HFFc6 (cell line): ENCODE data around the gene MAP1LC3B2. TPM values are rescaled to one million over a fixed set of nuclear protein-coding genes. Genes with fewer than 3 reads are reported as not detected.

Experiments
- DNase-seq: peaks from one replicate; pipeline ENCODE4 v3.0.0-alpha.2; 2018
- H3K27ac Mint-ChIP-seq: 2 replicates; pipeline ENCODE4 v1.8.0; 2020; ENCODE audit warnings: mild to moderate bottlenecking, mixed read lengths
- H3K27me3 Mint-ChIP-seq: 2 replicates; pipeline ENCODE4 v1.8.0; 2021; ENCODE audit warnings: mild to moderate bottlenecking, moderate library complexity, mixed read lengths; ENCODE audit not compliant: insufficient read depth
- H3K36me3 Mint-ChIP-seq: 2 replicates; pipeline ENCODE4 v1.8.0; 2021; ENCODE audit warnings: low read depth, mixed read lengths
- H3K4me1 Mint-ChIP-seq: 2 replicates; pipeline ENCODE4 v1.8.0; 2020; ENCODE audit warnings: low read depth, mixed read lengths
- H3K4me3 Mint-ChIP-seq: 2 replicates; pipeline ENCODE4 v1.8.0; 2020; ENCODE audit warnings: mild to moderate bottlenecking, moderate library complexity, mixed read lengths
- H3K9me3 Mint-ChIP-seq: 2 replicates; pipeline ENCODE4 v1.8.0; 2020; ENCODE audit warnings: mild to moderate bottlenecking, mixed read lengths
- CTCF ChIP-seq: fragments of 200-600 bp; sonication (generic); IDR thresholded peaks from 2 replicates; pipeline ENCODE4 v1.5.0; 2021; ENCODE audit warnings: antibody characterized with exemption, mild to moderate bottlenecking
- total RNA-seq, 6 experiments: library from RNA; stranded (reverse); fragmentation: NEBNext Ultra II Directional; extraction: Animal tissue kit (Norgen Biotek cat#: 25700); gene quantifications; 2 replicates in 1 of 6; 3 replicates in 5 of 6; pipeline ENCODE4 v1.2.3, GENCODE V29; 2021

MAP1LC3B2 gene
- total RNA-seq, 6 experiments from 2014 or later: 1.7 to 3.7 (median 2.9) TPM

- peaks cover 2% of the 10 kb centered on the region for H3K27me3 Mint-ChIP-seq
- no peak for TF ChIP-seq CTCF
- H3K9me3 Mint-ChIP-seq: no peaks in the 10 kb centered on the region
- peaks cover 46% of the 10 kb centered on the region for H3K4me1 Mint-ChIP-seq
- no peaks in the 10 kb centered on the region for H3K36me3 Mint-ChIP-seq
- H3K4me3 Mint-ChIP-seq: peak overlapping the region; percentile 16; the same call in 1 of the 2 replicates
- peak; percentile 32 for DNase-seq
- peak overlapping the region; percentile 96 for H3K27ac Mint-ChIP-seq
Measured at GRCh38 chr12:116597886-116598285, 38.7 kb downstream of the MAP1LC3B2 start.

- Mint-ChIP-seq H3K9me3 (no peaks in the 10 kb centered on the region), H3K36me3 (no peaks in the 10 kb centered on the region), H3K4me3 (peak overlapping the region; percentile 85), H3K4me1 (peaks cover 46% of the 10 kb centered on the region), H3K27me3 (peaks cover 2% of the 10 kb centered on the region), H3K27ac (peak overlapping the region; percentile 96)
- no peak for DNase-seq
- TF ChIP-seq CTCF: no peak
Measured at GRCh38 chr12:116598311-116599284, 39.4 kb downstream of the MAP1LC3B2 start.

- H3K27ac Mint-ChIP-seq: peak overlapping the region; percentile 96
- peaks cover 2% of the 10 kb centered on the region for H3K27me3 Mint-ChIP-seq
- peaks cover 55% of the 10 kb centered on the region for H3K4me1 Mint-ChIP-seq
- TF ChIP-seq CTCF: peak; percentile 85
- no peaks in the 10 kb centered on the region for H3K36me3 Mint-ChIP-seq
- peak; percentile 66 for DNase-seq
- peak overlapping the region; percentile 85 for H3K4me3 Mint-ChIP-seq
- H3K9me3 Mint-ChIP-seq: no peaks in the 10 kb centered on the region
Measured at GRCh38 chr12:116599285-116600136, 40.3 kb downstream of the MAP1LC3B2 start.

- Mint-ChIP-seq H3K27ac (peak overlapping the region; percentile 58), H3K4me3 (no peak overlapping the region), H3K9me3 (no peaks in the 10 kb centered on the region), H3K4me1 (peaks cover 66% of the 10 kb centered on the region), H3K27me3 (peaks cover 2% of the 10 kb centered on the region), H3K36me3 (no peaks in the 10 kb centered on the region)
- TF ChIP-seq CTCF: no peak
- peak; percentile 34 for DNase-seq
Measured at GRCh38 chr12:116600959-116601918, 42.1 kb downstream of the MAP1LC3B2 start.
